GM12891 (cell line): ENCODE results near the gene AHRR.
"Not testable (repeated sequence)": the region's sequence is repeated elsewhere in the genome, so short reads cannot be mapped to it uniquely, and the experiment has no call there.

Experiments
- PAX5 ChIP-seq: IDR thresholded peaks from 2 replicates; pipeline ENCODE4 v1.6.1; 2011; ENCODE audit warnings: low read length, moderate library complexity, mild to moderate bottlenecking; ENCODE audit not compliant: insufficient read depth, severe bottlenecking
- POLR2A ChIP-seq: IDR thresholded peaks from 2 replicates; pipeline ENCODE4 v1.6.1; 2011; ENCODE audit warnings: low read depth, low read length, control low read depth
- POLR2AphosphoS5 ChIP-seq: IDR thresholded peaks from 2 replicates; pipeline ENCODE4 v1.6.1; 2011; ENCODE audit warnings: low read depth, low read length, control low read depth
- POU2F2 ChIP-seq: IDR thresholded peaks from 2 replicates; pipeline ENCODE4 v1.6.1; 2011; ENCODE audit warnings: low read depth, mild to moderate bottlenecking, control low read depth, low read length, moderate library complexity
- TAF1 ChIP-seq: IDR thresholded peaks from 2 replicates; pipeline ENCODE4 v1.6.1; 2011; ENCODE audit warnings: low read depth, low read length, control low read depth

- TF ChIP-seq POLR2AphosphoS5, POLR2A, TAF1, PAX5, POU2F2: not testable (repeated sequence)
These were observed 93.7 kb downstream of the AHRR start for GRCh38 chr5:414991-415927.
